HG03432 (cell line): ENCODE results near the gene LY9.

ENCODE experiments used
- ATAC-seq: cut with Tn5 transposase; IDR thresholded peaks from one replicate; pipeline ENCODE4 v1.9.1; 2021; ENCODE audit warnings: mild to moderate bottlenecking, moderate library complexity; ENCODE audit not compliant: unreplicated experiment

Gene LY9

DNA sequence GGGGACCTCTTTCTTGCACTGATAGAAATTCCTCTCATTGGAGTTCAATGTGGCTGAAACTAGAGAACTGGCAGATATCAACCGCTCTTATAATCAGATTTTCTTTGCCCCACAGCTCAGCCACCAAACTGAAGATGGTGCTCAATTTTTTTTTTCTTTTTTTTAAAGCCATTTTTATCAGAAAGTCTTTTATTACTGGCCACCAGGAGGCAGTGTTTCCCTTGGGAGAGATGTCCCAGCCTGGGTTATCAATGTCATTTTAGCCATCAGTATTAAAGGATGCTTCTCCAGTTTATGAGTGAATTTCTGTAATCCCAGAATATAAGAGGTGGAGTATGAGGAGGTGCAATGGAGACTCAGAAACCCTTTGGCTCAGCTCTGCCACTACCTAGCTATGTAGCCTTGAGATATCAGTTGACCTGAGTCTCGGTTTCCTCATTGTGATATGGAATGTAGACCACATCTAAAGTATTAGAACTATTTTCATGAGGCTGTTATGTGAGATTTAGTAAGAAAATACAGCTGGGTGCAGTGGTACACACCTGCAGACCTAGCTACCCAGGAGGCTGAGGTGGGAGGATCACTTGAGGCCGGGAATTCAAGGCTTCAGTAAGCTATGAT, 39.1 kb downstream of the LY9 start:
- ATAC-seq, result no peak

DNA sequence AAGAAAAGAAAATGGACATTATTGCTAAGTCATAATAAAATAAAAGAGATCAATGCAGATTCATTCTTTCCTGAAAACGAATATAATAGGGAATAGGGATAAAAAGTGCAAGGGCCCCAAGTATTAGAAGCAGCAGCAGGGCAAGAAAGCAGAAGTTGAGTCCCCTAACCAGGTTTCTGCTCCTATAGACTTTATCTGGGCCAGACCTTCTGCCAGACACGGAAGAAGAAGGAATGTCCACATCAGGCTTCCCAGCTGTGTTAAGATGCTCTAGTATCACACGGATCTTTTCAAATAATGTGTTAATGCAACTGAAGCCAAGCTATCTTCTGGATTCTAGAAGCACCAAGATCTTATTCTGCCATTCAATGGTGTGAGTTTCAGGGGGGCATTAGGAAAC, 39.8 kb downstream of the LY9 start:
- ATAC-seq, result no peak

DNA sequence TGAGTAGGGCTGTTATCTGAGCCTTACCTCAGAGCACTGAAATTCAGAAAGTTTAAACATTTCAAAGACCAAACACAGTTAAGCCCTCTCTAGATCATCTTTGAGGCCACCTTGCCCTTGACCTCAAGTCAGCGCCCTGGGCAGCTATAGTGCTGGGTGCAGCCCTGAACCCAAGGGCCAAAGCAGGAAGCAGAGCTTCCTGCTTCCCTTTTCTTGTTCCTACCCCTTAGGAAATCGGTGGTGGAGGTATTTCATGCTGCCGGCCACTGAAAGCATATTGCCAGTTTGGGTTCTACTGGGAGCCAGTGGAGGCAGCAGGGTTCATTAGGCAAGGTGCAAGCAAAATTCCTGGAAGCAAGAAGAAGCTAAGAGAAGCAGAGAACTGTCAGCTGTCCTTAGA, 40.6 kb downstream of the LY9 start:
- no peak for ATAC-seq

DNA sequence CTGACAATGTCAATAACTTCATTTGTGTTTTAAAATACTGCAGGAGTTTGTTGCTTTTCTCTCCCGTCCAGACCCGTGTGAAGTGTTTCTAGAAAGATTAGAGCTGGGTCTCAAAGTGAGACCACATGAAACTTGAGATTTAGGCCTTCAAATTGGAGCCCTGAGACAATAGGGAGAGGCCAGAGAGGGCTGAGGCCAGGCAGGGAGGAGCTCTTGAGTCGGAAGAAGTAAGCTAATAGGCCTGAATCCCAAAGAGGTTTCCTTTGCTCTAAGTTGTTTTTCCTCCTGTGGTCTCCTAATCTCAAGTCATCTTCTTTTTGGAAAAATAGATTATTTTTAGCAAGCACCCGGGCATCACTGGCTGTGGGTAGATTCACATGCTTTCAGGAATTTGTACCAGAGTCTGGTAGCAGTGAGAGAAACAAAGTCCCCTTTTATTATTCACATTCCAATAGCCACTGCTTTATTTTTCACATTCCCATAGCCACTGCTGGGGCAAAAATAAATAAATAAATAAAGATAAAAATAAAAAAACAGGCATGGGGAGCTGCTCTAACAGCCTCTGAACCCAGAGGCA, 41.1 kb downstream of the LY9 start:
- no peak for ATAC-seq

DNA sequence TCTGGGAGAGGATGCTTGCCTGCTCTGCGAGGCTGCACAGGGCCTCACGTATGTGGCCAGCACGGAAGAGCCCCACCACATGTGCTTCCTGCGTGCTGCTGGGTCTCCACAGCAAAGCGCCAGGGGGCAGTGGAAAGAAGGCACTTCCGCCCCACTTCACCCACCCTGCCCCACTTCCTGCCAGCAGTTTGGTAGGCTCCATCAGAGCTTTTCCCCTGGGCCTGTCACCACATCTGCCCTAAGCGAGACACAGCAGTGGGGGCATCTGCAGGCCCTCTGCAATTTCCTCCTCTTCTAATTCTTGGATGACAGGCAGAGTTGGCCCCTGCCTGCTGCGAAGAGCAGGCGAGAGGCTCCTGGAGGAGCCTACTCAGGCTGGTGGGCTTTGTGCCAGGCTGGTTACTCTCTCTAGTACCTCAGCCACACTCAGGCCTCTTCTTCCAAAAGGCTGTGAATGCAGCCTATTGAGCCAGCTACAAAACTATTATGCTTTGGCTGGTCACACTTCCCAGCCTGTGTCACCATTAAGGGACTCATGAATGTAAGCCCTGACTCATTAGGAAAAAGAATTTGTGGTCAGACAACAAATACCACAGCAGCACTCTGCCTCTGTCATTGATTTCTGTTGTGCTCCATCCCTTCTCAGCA, 41.7 kb downstream of the LY9 start:
- ATAC-seq, result peak; percentile 89

DNA sequence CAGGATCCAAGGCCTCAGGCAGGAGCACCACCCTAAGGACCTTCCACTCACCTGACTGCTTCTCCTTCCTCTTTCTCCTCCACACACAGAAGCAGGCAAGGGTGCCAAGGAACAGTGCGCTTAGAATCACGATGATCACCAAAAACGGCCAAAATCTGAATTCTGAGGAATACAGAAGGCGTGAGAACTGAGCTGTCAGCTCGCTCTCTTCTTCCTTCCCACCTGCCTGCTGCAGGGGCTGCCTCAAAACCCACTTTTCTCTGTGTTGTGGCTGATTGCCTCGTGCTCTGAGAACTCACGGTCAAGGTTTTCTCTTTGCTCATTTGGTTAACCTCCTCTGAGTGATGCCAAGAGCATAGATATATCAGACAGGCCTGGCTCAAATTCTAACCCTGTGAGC, 42.9 kb downstream of the LY9 start:
- no peak for ATAC-seq

DNA sequence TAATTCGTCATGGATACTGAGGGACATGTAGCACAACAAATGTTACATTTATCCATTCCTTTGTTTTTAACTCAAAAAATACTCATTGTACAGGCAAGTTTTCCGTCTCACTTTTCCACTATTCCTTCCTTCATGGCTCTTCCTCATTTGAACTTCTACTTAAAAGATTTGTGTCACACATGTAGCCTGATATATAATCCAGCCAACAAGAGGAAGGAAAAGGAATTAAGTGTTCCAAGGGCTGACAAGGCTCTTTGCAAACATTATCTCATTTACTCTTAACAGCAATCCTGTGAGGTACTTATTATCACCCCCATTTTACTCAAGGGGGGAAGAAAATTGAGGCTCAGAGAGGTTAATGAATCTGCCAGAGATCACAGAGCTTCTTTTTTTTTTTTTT, 43.8 kb downstream of the LY9 start:
- no peak for ATAC-seq

DNA sequence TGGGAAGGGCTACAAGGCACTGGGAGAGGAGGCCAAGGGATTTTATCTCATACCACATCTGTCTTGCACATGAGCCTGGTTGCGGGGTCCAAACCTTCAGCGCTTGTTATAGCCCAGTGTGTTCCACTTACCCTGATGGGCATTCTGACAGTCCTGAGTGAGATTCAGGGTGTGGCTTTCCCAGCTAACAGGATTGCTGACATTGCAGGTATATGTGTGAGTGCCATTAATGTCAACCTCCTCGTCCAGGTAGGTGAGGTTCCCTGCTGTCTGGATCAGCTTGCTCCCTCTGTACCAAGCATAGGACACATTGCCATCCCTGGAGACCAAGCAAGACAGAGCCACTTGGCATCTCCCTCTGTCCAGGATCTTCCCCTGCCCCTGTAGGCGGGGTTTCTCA, 45.1 kb downstream of the LY9 start:
- ATAC-seq, result no peak

DNA sequence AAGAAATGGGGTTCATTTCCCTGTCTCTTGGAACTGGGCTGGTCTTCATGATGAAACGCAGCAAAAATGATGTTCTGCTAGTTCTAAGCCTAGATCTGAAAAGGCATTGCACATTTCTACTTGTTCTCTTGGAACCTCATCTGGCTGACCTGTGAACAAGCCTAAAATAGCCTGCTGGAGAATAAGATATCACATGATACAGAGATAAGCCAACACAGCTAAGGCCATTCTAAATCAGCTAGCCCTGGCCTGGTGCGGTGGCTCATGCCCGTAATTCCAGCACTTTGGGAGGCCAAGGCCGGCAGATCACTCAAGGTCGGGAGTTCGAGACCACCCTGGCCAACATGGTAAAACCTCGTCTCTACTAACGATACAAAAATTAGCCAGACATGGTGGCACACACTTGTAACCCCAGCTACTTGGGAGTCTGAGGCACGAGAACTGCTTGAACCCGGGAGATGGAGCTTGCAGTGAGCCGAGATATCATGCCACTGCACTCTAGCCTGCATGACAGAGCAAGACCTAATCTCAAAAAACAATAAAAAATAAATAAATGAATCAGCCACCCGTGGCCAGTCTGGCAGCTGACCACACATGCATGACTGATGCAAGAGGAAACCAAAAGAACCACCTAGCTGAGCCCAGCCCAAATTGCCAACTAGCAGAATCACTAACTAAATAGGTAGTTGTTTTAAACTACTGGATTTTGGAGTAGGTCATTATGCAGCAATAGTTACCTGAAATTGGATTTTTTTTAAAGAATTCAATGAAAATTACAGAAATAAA, 48.7 kb downstream of the LY9 start:
- ATAC-seq, result no peak

DNA sequence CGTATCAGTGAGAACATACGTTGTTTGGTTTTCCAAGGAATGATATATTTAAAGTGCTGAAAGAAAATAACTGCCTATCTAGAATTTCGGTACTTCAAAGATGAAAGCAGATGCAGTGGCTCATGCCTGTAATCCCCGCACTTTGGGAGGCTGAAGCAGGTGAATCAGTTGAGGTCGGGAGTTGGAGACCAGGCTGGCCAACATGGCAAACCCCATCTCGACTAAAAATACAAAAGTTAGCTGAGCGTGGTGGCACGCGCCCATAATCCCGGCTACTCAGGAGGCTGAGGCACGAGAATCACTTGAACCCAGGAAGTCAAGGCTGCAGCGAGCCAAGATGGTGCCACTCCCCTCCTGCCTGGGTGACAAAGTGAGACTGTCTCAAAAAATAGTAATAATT, 50.3 kb downstream of the LY9 start:
- ATAC-seq, result no peak

DNA sequence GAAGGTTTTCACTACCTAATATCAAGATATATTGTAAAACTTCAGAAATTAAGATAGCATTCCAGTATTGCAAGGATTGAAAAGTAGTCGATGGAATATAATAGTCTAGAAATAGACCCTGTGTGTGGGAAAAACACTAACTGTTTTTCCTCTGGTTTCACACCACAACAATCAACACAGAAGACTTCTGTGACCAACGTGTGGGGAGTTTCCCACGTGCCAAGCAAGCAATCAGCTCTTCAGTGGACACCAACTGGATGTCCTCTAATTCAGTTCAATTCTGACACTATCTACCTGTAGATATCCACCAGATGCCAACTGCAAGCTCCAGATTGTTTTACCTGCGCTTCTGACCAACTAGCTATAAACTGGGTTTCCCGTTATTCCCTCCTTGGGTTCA, 54.6 kb downstream of the LY9 start:
- no peak for ATAC-seq

DNA sequence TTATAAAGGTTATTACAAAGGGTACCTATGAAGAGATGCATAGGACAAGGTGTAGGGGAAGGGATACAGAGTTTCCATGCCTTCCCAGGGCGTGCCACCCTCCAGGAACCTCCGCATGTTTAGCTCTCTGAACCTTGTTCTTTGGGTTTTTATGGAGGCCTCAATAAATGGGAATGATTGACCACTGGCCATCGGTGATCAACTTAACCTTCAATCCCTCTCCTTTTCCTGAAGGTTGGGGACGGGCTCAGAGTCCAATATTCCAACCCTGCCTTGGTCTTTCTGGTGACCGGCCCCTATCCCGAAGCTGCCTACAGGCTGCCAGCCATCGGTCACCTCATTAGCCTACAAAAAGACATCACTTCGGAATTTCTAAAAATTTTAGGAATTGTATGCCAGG, 55.0 kb downstream of the LY9 start:
- no peak for ATAC-seq

DNA sequence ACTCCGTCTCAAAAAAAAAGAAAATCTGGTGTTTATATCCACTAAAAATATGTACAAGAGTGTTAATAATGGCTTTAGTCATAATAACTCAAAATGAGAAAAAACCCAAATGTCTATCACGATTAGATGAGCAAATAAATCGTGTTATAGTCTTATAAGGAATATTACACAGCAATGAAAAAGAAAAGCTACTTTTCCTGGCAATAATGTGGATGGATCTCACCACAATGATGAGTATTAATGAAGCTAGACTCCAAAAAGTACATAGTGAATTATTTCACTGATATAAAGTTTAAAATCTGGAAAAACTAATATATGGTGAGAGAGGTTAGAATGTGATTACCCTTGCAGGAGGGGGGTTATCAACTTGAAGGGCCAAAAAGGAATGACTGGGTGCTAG, 57.0 kb downstream of the LY9 start:
- no peak for ATAC-seq

DNA sequence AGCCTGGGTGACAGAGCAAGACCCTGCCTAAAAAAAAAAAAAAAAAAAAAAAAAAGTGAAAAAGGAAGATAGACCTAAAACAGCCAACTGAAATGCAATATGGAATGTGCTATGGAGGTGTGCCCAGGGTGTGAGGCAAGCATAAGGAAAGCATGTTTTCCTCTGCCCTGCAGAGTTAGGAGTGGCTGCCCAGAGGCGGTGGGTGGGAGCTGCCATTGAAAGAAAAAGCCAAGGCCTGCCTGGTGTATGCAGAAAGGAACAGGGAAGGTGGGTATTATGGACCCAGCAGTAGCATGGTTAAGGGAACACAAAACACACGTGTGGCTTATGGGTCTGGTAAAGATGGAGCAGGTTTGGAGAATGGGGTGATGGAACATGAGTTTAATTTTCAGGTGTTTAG, 57.8 kb downstream of the LY9 start:
- no peak for ATAC-seq

DNA sequence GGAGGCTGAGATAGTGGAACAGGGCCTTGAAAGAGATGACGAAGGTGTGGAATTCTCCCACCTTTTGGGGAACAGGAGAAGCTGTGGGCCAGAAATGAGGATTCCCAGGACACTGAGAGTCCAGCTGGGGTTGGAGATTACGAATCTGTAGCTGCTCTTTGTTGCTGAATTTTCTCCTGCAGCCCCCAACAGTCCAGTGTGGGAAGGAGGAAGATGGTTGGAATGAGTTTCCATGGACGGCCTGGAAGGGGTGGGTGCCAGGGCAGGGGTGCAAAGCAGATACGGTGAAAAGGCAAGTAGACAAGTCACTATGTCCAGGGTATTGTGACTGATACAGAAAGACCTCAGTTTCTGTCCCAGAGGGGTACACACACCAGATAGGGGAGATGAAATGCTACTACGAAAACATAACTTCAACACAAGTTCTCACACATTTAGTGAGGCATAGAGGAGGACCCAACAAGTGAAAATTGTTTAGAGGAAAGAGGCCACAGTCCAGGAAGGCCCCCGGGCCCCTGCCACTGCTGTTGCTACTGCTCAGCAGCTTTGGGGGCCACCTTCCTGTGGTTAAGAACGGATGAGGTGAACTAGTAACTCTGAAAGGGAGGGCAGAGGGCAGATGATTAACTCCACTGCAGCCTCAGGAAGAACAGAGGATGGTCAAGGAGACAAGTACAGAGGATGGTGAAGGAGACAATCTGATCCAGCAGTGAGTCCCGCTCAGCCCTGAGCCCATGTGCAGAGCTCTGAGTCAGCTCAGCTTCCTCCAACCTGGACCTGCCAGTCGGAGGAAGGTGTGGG, 59.4 kb downstream of the LY9 start:
- peak; percentile 88 for ATAC-seq

DNA sequence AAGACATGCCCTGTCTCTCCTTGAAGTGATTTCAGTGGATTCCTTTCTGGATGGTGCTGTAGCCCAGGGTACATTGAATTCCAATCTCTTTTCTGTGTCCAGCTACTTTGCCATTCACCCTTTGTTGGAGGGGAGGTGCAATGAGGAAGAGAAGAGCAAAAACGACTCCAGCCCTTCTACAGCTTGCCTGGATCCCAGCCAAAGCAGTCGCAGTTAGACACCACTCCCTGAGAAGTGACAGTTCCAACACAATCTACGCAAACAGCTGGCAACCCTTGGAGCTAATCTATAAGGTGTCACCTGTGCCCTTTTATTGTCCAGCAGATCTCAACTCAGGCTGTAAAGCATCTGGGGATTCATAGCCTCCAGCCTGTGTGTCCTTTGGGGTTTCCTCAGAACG, 62.1 kb downstream of the LY9 start:
- ATAC-seq, result no peak

DNA sequence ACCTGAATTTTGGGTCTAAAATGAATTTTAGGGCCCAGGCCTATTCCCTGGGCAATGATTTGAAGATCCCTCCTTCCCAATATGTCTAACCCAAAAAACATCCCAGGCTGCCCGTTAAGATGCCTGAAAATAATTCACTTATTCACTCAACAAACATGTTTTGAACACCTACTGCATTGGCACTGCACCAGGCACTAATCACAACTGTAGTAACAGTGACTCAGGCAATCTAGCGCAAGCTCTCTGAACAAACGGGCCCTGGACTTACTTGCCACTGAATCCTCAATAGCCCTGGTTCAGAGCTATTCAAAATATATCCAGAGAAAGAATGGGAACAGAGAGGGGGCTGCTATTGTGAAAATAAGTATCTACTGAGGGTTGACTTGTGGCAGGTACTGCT, 62.5 kb downstream of the LY9 start:
- ATAC-seq, result no peak

DNA sequence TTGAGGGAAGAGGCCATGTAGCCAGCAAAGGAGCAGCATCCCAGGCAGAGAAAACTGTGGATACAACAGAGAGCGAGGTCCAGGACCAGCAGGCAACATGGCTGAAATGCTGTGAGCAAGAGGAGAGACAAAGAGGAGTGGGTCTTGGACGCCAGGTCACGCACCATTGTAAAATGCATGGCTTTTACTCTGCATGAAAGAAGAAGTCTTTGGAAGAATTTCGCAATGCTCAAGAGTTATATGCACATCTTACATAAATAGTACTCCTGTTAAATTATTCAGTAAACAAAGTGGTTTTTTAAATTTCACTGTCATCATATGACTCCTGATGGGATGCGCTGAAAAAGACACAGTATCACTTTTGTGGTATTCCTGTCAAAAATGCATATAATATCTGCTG, 63.2 kb downstream of the LY9 start:
- no peak for ATAC-seq

DNA sequence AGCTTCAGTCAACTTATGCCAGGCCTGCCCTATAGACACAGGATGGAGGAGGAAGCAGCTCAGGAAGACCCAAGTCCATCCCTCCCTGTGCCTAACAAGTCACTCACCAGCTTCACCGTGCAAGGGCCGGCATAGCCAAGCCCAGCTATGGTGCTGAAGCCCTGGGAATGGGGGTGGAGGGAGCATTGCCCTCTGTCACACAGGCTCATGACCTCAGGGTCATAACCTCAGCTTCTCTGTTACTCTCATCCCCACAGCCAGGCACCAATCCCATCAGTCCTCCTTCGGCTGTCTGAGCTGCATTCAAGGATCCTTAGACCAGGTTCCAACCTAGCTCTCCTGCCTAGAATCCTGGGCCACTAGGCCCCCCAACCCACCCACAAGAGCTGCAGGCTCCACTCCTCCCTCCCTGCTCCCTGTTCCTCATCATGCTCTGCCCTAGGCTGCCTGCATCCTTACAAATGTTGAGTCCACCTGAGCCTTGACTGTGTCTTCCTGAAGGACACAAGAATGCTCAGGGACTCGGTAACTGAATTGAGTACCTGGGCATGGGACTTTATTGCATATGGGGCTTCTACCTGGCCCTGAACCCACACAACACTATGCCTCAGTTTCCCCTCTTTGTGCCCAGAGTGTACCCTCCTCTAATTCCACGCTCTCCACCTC, 65.0 kb downstream of the LY9 start:
- no peak for ATAC-seq

DNA sequence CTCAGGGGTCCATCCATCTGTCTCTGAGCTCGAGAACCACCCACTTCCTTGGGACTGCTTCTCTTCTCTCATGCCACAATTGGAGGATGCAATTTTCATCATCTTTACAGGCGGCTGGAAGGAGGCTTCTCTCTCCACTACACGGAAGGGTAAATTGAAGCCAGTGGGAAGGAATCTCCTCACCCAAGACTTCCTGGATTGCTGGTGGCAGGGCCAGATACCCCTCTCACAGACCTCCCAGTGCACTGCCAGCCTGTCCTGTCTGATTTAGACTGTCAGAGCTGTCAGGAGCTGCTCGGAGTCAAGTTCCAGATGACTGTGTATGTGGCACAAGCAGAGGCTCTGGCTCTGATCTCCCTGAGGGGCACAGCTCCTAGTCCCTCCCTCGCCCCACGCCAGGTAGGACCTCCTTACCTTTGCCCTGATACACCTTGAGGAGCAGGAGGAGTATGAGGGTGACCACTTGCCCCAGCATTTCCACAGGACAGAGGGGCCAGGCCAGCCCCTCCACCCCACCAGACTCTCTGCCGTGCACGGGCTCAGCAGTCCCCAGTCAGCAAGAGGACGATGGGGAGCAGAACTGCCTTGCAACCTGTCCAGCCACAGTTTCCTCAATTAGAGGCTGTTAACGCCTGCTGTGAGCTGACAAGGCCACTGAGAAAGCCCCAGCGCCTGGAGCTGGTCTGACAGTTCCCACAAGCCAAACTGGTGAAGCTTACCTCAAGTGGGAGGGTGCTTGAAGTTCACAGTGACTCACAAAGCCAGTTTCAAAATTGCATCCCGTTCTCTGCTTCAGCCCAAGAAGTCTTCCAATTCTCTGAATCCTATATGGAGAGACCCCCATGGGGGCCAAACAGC, 66.5 kb downstream of the LY9 start, which contains the start of gene CD244:
Gene CD244, minus strand, starts transcription at position 685 of the 858 bp plus-strand sequence. Its CDS starts 210 bp downstream, at position 475.
- ATAC-seq, result peak; percentile 76
